ENCODE measurements around the gene TAS2R38.

DNA sequence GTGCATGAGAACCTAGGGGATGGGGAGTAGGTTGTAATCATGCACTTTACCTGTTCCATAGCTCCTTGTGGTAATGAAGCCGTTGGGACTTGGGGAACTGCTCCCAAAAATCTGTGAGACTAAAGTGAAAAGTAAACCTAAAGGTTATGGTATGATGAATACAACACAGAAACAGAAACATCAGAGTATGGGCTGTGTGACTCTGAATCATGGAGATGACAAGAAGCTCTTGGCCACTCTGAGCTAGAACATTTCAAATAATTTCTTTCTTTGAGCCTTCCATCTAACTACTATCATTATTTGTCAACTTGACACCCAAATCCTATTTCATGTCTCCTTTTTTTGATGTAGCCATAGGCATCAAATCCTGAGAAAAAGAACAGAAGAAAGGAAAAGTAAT is 29.7 kb downstream of the TAS2R38 start:
- TF ChIP-seq SUZ12 (IDR thresholded peaks at IDR 0.05; ENCODE audit: extremely low read depth, insufficient read depth, insufficient read length) (no peak), YY1 (IDR thresholded peaks at IDR 0.05; ENCODE audit: insufficient read depth, insufficient read length) (no peak)
